Loucy (cell line): Measurements from ENCODE around the gene TIMM23.
"Not testable (repeated sequence)": the region's sequence is repeated elsewhere in the genome, so short reads cannot be mapped to it uniquely, and the experiment has no call there.

Experiments used
- CTCF ChIP-seq: fragments of 200-600 bp; sonication (generic); conservative IDR thresholded peaks from 2 replicates; pipeline ENCODE4 v1.5.1; 2014; ENCODE audit warnings: mild to moderate bottlenecking, antibody characterized with exemption, low read length
- EZH2phosphoT487 ChIP-seq: fragments of 200-600 bp; IDR thresholded peaks from 2 replicates; pipeline ENCODE4 v1.6.1; 2018; ENCODE audit warnings: antibody characterized with exemption, mild to moderate bottlenecking, moderate library complexity, borderline replicate concordance

GRCh38 chr10:45971019-45971418 lies 1.3 kb upstream of the TIMM23 start:
- TF ChIP-seq CTCF, EZH2phosphoT487: not testable (repeated sequence)
